HepG2 (cell line): ENCODE data around the gene CD99L2. TPM values are rescaled to one million over a fixed set of nuclear protein-coding genes. Genes with fewer than 3 reads are reported as not detected.

Experiments
- ATAC-seq: fragments of 200-7000 bp; cut with Tn5 transposase; 3 replicates; pipeline ENCODE4 v1.9.1; 2020; ENCODE audit warnings: mild to moderate bottlenecking, moderate library complexity
- BruUV-seq: library from RNA; stranded (reverse); fragments of 400-500 nt; replicated peaks from 2 replicates; lab custom pipeline; 2021; lab: Mats Ljungman, UMichigan
- CTCF ChIA-PET: fragments of 300-600 bp; formaldehyde crosslinking; extraction: SDS; loops from one replicate; lab custom pipeline; 2021; ENCODE audit warnings: low total read pairs, inconsistent platforms, low intra/inter-chr PET ratio; lab: Yijun Ruan, JAX
- POLR2A ChIA-PET: fragments of 350-600 bp; sonication (Branson Sonifier 250); formaldehyde crosslinking; loops from one replicate; lab custom pipeline; 2020; ENCODE audit warnings: antibody characterized with exemption, inconsistent platforms; lab: Yijun Ruan, JAX
- DNase-seq: peaks from one replicate; pipeline ENCODE4 v3.0.0-alpha.2; 2015; ENCODE audit warnings: low spot score
- FAIRE-seq: peaks from 3 replicates; lab custom pipeline; 2011; peaks lifted over from hg19 to GRCh38; lab: Jason Lieb, UNC
- H2AFZ ChIP-seq: one replicate; pipeline ENCODE4 v1.6.1; 2011; ENCODE audit warnings: low read length, inconsistent platforms
- H3K27ac ChIP-seq: fragments of 300-600 bp; 3 replicates; pipeline ENCODE4 v1.8.0; 2011; ENCODE audit warnings: mixed run types, mild to moderate bottlenecking, mixed read lengths, low read length, inconsistent platforms; ENCODE audit not compliant: insufficient read depth; ENCODE audit errors: extremely low read length
- H3K27me3 ChIP-seq, 2 experiments: fragments of 200-600 bp in 1 of 2; 2 replicates in 1 of 2; 3 replicates in 1 of 2; pipeline versions ENCODE4 v1.6.0 to v1.8.0; 2011; ENCODE audit warnings: low read length in 2 of 2, mild to moderate bottlenecking in 2 of 2, moderate library complexity in 2 of 2, inconsistent platforms in 1 of 2; ENCODE audit not compliant: insufficient read depth in 2 of 2, control insufficient read depth in 1 of 2
- H3K36me3 ChIP-seq, 2 experiments: fragments of 200-600 bp in 1 of 2; replicated peaks in 1 of 2; 2 replicates in 1 of 2; 3 replicates in 1 of 2; pipeline versions ENCODE4 v1.5.1 to v1.8.0; 2011; ENCODE audit warnings: low read length in 2 of 2, inconsistent platforms in 1 of 2; ENCODE audit not compliant: insufficient read depth in 2 of 2, control insufficient read depth in 1 of 2
- H3K4me1 ChIP-seq: 2 replicates; pipeline ENCODE4 v1.5.1; 2012; ENCODE audit warnings: low read length, inconsistent platforms; ENCODE audit not compliant: insufficient read depth
- H3K4me2 ChIP-seq: 2 replicates; pipeline ENCODE4 v1.6.0; 2011; ENCODE audit warnings: low read depth, low read length, inconsistent platforms
- H3K4me3 ChIP-seq, 3 experiments: fragments of 200-600 bp in 1 of 3; sonication (generic), shearing (Covaris generic) in 1 of 3; replicated peaks in 1 of 3; 2 replicates each; pipeline ENCODE4 v1.5.1; 2011 to 2016; ENCODE audit warnings: low read length in 3 of 3, inconsistent platforms in 2 of 3, low read depth in 2 of 3, mild to moderate bottlenecking in 2 of 3, control low read depth in 1 of 3, mixed read lengths in 1 of 3; ENCODE audit not compliant: insufficient read depth in 1 of 3
- H3K79me2 ChIP-seq: one replicate; pipeline ENCODE4 v1.6.1; 2011; ENCODE audit warnings: low read length, inconsistent platforms; ENCODE audit not compliant: insufficient read depth
- H3K9ac ChIP-seq: 2 replicates; pipeline ENCODE4 v1.6.0; 2011; ENCODE audit warnings: mild to moderate bottlenecking, low read depth, low read length, inconsistent platforms; ENCODE audit not compliant: insufficient read depth
- H3K9me3 ChIP-seq: 2 replicates; pipeline ENCODE4 v1.5.1; 2012; ENCODE audit warnings: mild to moderate bottlenecking, low read length
- H4K20me1 ChIP-seq: 2 replicates; pipeline ENCODE4 v1.6.0; 2011; ENCODE audit warnings: inconsistent platforms, mild to moderate bottlenecking, low read length, moderate library complexity; ENCODE audit not compliant: insufficient read depth
- DMAP1 ChIP-seq: IDR thresholded peaks from 2 replicates; pipeline ENCODE4 v1.6.1; 2016
- ETV6 ChIP-seq: sonication (generic); formaldehyde crosslinking; conservative IDR thresholded peaks from 2 replicates; pipeline ENCODE4 v1.4.0; 2020; ENCODE audit warnings: missing genetic modification reagents
- JDP2 ChIP-seq: sonication (generic); formaldehyde crosslinking; IDR thresholded peaks from 2 replicates; pipeline ENCODE4 v1.8.1; 2022; ENCODE audit warnings: missing genetic modification reagents, borderline replicate concordance
- JUNB ChIP-seq: sonication (generic); formaldehyde crosslinking; IDR thresholded peaks from 2 replicates; pipeline ENCODE4 v1.8.0; 2022; ENCODE audit warnings: missing genetic modification reagents, mild to moderate bottlenecking, borderline replicate concordance
- PITX1 ChIP-seq: sonication (generic); formaldehyde crosslinking; IDR thresholded peaks from 2 replicates; pipeline ENCODE4 v1.5.1; 2020; ENCODE audit warnings: mild to moderate bottlenecking, missing genetic modification reagents
- ZNF124 ChIP-seq: sonication (generic); formaldehyde crosslinking; IDR thresholded peaks from 2 replicates; pipeline ENCODE4 v1.4.0; 2020; ENCODE audit warnings: missing genetic modification reagents
- ZNF275 ChIP-seq: sonication (generic); formaldehyde crosslinking; IDR thresholded peaks from 2 replicates; pipeline ENCODE4 v1.8.0; 2022; ENCODE audit warnings: missing genetic modification reagents, mild to moderate bottlenecking, inconsistent platforms, borderline replicate concordance
- ZNF660 ChIP-seq: sonication (generic); formaldehyde crosslinking; IDR thresholded peaks from 2 replicates; pipeline ENCODE4 v1.5.1; 2020; ENCODE audit warnings: mild to moderate bottlenecking, low read depth, missing genetic modification reagents, borderline replicate concordance
- ZNF766 ChIP-seq: sonication (generic); formaldehyde crosslinking; IDR thresholded peaks from 2 replicates; pipeline ENCODE4 v1.5.0; 2020; ENCODE audit warnings: missing genetic modification reagents, borderline replicate concordance
- ZNF777 ChIP-seq: sonication (generic); formaldehyde crosslinking; IDR thresholded peaks from 2 replicates; pipeline ENCODE4 v1.4.0; 2020; ENCODE audit warnings: missing genetic modification reagents
- ZNF879 ChIP-seq: sonication (generic); formaldehyde crosslinking; IDR thresholded peaks from 2 replicates; pipeline ENCODE4 v1.8.1; 2023; ENCODE audit warnings: missing genetic modification reagents
- WGBS: methylation state at CpG from one replicate; pipeline ENCODE4 v1.1.6; 2017; ENCODE audit warnings: low lambda C conversion rate; 5-methylcytosine and 5-hydroxymethylcytosine counted together
- in situ Hi-C: cut with HindIII; loops from 2 replicates; pipeline ENCODE4 v1.10.0; 2017; ENCODE audit warnings: low pct_unique_long_range_greater_than_20kb; ENCODE audit not compliant: extremely low pct_ligation_motif_present
- intact Hi-C: fragments of 100-400 bp; cut with micrococcal nuclease; formaldehyde crosslinking; loops from one replicate; pipeline ENCODE4 v1.10.0; 2022; ENCODE audit not compliant: unreplicated experiment
- polyA plus RNA-seq, 8 experiments: library from polyadenylated mRNA; depleted of rRNA in 3 of 8; stranded (reverse) in 7 of 8; unstranded in 1 of 8; fragments of >200 nt; fragmentation: Illumina TruSeq in 4 of 8; extraction: Trizol in 4 of 8; gene quantifications; 2 replicates each; pipeline versions ENCODE4 v1.2.1 to v1.2.3, GENCODE V29; 2011 to 2016; ENCODE audit warnings: low read depth in 4 of 8, missing spikeins in 1 of 8, mixed read lengths in 1 of 8; ENCODE audit not compliant: insufficient read depth in 1 of 8
- total RNA-seq, 5 experiments: library from RNA; depleted of rRNA; stranded (reverse); fragments of >200 nt; fragmentation: Illumina TruSeq; extraction: Trizol; gene quantifications; 2 replicates each; pipeline ENCODE4 v1.2.3, GENCODE V29; 2016; ENCODE audit warnings: low read depth in 1 of 5

Gene CD99L2
- total and polyA plus RNA-seq, 2 of the 13 experiments (the other 11 are each of a cell fraction or from before 2014, with no cell fraction given): 6.9 to 7.6 TPM

- DNase-seq: no peak
- FAIRE-seq: no peak
- Histone ChIP-seq H2AFZ (no peak overlapping the region), H3K4me2 (no peak overlapping the region), H3K79me2 (no peaks in the 10 kb centered on the region), H3K9me3 (no peaks in the 10 kb centered on the region), H3K4me1 (no peaks in the 10 kb centered on the region), H3K9ac (no peak overlapping the region), H3K4me3 (no peak overlapping the region), H3K36me3 (no peaks in the 10 kb centered on the region), H3K27me3 (no peaks in the 10 kb centered on the region), H3K27ac (no peak overlapping the region), H4K20me1 (no peaks in the 10 kb centered on the region)
- ATAC-seq: no peak
- POLR2A ChIA-PET: no interaction called here
- CTCF ChIA-PET: no interaction called here
- intact Hi-C loops: no loop called here
- in situ Hi-C loops: no loop called here
- BruUV-seq: no TSS peak
- 85% methylated on average over 10 of the region's 17 CpGs for WGBS
- no peak for TF ChIP-seq ZNF124
- TF ChIP-seq ETV6 (CRISPR knock-in tag): no peak
- TF ChIP-seq PITX1 (CRISPR knock-in tag): no peak
- TF ChIP-seq ZNF275: no peak
- TF ChIP-seq JDP2 (CRISPR knock-in tag): no peak
- TF ChIP-seq ZNF660 (CRISPR knock-in tag): no peak
- no peak for TF ChIP-seq JUNB (CRISPR knock-in tag)
These were observed 130.9 kb downstream of the CD99L2 start for GRCh38 chrX:150767475-150768131.

- Histone ChIP-seq H3K36me3 (no peaks in the 10 kb centered on the region), H2AFZ (no peak overlapping the region), H3K27me3 (no peaks in the 10 kb centered on the region), H3K4me2 (no peak overlapping the region), H3K9ac (no peak overlapping the region), H3K79me2 (no peaks in the 10 kb centered on the region), H3K4me3 (no peak overlapping the region), H3K9me3 (no peaks in the 10 kb centered on the region), H4K20me1 (no peaks in the 10 kb centered on the region), H3K27ac (no peak overlapping the region), H3K4me1 (no peaks in the 10 kb centered on the region)
- ChIA-PET POLR2A (no interaction called here), CTCF (no interaction called here)
- no peak for TF ChIP-seq ZNF879
- no peak for TF ChIP-seq ZNF124
- TF ChIP-seq ZNF766 (CRISPR knock-in tag): no peak
- TF ChIP-seq DMAP1 (CRISPR knock-in tag): no peak
- TF ChIP-seq ZNF777 (CRISPR knock-in tag): no peak
- BruUV-seq: no TSS peak
- in situ Hi-C loops (no loop called here), intact Hi-C loops (no loop called here)
- DNase-seq (no peak), ATAC-seq (no peak), FAIRE-seq (no peak)
- 0% methylated on average over 1 of the region's 9 CpGs for WGBS
These were observed 131.4 kb downstream of the CD99L2 start for GRCh38 chrX:150767045-150767395.
